Keratinocyte (primary cell): ENCODE results near the gene TUSC2.

Experiments used
- CTCF ChIP-seq, 3 experiments: IDR thresholded peaks in 1 of 3; conservative IDR thresholded peaks in 1 of 3; optimal IDR thresholded peaks in 1 of 3; 2 replicates in 2 of 3; 3 replicates in 1 of 3; pipeline versions ENCODE3 to v1.5.1; 2011; ENCODE audit warnings: low read length in 3 of 3, mild to moderate bottlenecking in 3 of 3, moderate library complexity in 2 of 3, control low read depth in 1 of 3, inconsistent platforms in 1 of 3; ENCODE audit not compliant: insufficient read depth in 2 of 3; ENCODE audit errors: extremely low read depth in 1 of 3
- EZH2 ChIP-seq: IDR thresholded peaks from one replicate; pipeline ENCODE4 v1.6.1; 2012; ENCODE audit warnings: inconsistent platforms, mild to moderate bottlenecking, low read length, moderate library complexity

- TF ChIP-seq CTCF (optimal IDR thresholded peaks at IDR 0.05 in 1 of 3, IDR thresholded peaks at IDR 0.05 in 1 of 3, conservative IDR thresholded peaks at IDR 0.05 in 1 of 3; ENCODE audit: extremely low read depth in 1 of 3, insufficient read depth in 2 of 3, low read length in 3 of 3) (no peak), EZH2 (no peak)
These were observed 46.6 kb upstream of the TUSC2 start for GRCh38 chr3:50374363-50375257.
